ENCODE data around the gene STOML1. TPM values are rescaled to one million over a fixed set of nuclear protein-coding genes. Genes with fewer than 3 reads are reported as not detected.

STOML1 gene
- total RNA-seq, 1 experiment from 2014 or later: 21.1 TPM

DNA sequence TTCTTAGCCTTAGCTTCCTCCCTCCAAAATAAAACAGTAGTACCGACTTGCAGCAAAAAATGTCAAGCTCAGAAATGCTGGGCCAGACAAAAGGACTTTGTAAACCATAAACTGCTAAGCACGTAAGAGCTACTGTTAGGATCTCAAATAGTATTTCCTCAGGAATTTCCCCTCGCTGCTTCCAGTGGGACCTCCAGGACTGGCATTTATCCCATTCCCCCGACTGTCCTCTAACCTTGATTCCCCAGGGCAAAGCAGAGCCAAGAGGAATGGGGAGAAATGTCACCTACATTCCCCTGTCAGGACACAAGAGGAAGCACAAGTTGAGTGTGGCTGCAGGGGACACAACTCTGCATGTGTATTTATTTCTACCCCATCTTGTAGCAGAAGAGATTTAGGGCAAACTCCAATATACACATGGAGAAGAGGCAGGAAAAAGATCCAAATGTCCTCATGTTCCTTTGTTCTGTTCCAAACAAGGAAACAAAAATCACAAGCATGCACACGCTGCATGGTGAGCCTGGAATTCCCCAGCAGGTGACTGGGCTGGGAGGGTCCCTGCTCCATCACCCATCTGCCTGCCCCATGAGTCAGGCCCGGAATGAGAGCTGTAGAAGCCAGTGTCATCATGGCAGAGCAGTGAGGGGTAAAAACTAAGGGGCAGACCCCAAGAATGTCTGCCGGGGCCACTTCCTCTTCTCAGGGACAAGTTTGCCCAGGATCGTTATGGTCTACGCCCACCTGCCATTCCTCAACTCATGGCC, 4.2 kb downstream of the STOML1 start:
- Histone ChIP-seq H3K27ac (peak overlapping the region; percentile 54), H3K4me3 (no peak overlapping the region), H3K4me1 (replicated peaks) (peaks cover 66% of the 10 kb centered on the region), H3K36me3 (peaks cover 14% of the 10 kb centered on the region), H3K9me3 (replicated peaks) (no peaks in the 10 kb centered on the region), H3K27me3 (replicated peaks) (no peaks in the 10 kb centered on the region)
- DNase-seq (ENCODE audit: low read depth in 1 of 2, low spot score in 2 of 2): peak; percentile 46 to 67

DNA sequence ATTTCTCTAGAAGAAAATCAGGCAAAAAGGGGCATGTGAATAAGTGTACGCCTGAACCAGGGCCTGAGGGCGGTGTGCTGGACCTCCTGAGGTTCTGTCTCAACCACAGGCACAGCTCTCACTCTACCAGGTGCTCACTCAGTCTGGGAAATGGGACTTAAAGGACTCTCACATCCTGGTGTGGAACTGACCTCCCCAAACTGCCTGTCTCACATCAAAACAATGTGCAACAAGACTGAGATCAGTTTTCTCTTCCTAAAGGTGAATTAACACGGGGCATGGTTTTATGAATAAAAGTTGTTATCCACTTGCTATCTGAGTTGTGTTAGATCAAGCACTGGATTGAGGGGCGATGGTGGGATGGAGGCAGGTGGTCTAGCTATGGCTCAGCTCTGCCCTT, 4.8 kb downstream of the STOML1 start:
- Histone ChIP-seq H3K9me3 (replicated peaks) (no peaks in the 10 kb centered on the region), H3K27me3 (replicated peaks) (no peaks in the 10 kb centered on the region), H3K36me3 (peaks cover 14% of the 10 kb centered on the region), H3K4me3 (no peak overlapping the region), H3K27ac (peak overlapping the region; percentile 54), H3K4me1 (replicated peaks) (peaks cover 67% of the 10 kb centered on the region)
- DNase-seq (ENCODE audit: low read depth in 1 of 2, low spot score in 2 of 2): no peak

DNA sequence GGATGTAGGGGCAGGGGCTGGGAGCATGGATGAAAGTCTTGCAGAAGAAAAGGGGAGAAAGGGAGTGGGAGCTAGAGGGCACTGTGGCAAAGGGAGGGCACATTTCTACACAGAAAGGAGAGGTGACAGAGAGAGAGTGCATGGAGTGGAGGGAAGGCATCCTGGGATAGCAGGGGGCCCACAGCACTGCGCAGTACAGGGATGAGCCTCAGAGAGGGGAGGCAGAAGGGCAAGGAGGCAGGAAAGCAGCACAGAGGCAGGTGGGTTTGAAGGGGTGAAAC, 5.4 kb downstream of the STOML1 start:
- Histone ChIP-seq H3K4me3 (no peak overlapping the region), H3K36me3 (peaks cover 14% of the 10 kb centered on the region), H3K27me3 (replicated peaks) (no peaks in the 10 kb centered on the region), H3K4me1 (replicated peaks) (peaks cover 70% of the 10 kb centered on the region), H3K9me3 (replicated peaks) (no peaks in the 10 kb centered on the region), H3K27ac (no peak overlapping the region)
- no peak for DNase-seq (ENCODE audit: low read depth in 1 of 2, low spot score in 2 of 2)

DNA sequence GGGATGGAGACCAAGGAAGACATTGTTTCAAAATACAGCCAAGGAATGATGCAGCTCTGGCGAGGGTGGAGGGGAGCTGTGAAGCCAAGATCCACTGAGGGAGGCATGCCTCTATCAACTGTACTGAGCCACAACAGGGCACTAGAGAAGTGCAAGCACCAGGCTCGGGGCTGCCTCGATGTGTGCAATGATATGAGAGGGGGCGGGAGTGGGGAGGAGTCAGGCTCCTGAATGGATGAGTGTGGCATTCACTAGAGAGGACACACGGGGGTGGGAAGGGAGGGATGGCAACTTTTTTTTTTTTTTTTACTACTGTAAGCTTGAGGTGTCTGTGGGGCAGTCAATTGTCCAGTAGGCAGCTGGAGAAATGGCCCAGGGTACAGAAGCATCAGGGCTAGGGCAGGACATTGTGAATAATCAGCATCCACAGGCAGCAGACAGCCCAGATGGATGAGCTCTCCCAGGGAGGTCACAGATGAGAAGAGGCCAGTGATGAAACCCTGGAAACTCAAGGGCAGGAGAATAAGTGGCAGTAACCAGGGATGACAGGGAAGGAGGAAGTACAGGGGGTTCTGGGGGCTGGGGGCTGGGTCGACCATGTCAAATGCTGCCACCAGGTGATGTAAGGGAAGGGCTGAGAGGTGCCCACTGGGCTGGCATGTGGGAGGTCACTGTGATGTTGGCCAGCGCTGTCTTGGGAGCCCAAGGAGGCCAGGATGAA, 5.9 kb downstream of the STOML1 start:
- no peak overlapping the region for H3K27ac ChIP-seq
- peaks cover 69% of the 10 kb centered on the region for H3K4me1 ChIP-seq (replicated peaks)

DNA sequence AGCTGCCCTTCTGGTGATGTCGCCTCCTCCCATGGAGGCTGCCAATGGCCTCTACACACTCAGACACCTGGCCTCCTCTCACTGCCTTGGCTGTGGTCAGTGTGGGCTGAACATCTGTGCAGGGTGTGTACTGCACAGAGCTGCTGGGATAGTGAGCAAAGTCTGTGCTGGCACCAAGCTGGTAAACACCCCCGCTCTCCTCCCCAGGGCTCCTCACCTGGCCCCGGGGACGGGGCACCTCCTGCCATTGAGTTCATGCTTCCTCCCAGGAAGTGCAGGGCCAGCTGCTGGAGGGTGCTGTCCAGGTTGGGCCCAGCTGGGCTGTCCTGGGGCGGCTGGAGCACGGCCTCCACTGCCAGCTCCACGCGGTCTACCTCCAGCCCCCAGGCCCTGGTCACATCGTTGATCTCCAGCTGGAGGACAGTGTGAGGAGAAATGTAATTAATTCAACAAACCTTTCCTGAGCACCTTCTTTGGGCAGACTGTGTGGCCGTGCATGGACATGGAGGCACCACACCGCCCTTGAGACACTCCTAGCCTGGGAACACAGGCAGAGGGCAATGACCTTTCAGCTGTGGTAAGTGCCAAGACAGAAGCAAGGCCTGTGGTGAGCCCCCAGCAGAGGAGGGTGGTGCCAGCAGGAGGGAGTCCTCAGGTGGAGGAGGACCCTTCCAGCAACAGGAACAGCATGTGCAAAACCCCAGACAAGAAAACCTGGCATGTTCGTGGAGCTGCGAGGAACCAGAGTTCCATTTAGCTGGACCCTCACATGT, 6.8 kb downstream of the STOML1 start:
- peaks cover 14% of the 10 kb centered on the region for H3K36me3 ChIP-seq
- no peak for DNase-seq (ENCODE audit: low read depth in 1 of 2, low spot score in 2 of 2)
- no peak overlapping the region for H3K4me3 ChIP-seq
- no peaks in the 10 kb centered on the region for H3K9me3 ChIP-seq (replicated peaks)
- no peak overlapping the region for H3K27ac ChIP-seq
- H3K4me1 ChIP-seq (replicated peaks): peaks cover 62% of the 10 kb centered on the region
- H3K27me3 ChIP-seq (replicated peaks): no peaks in the 10 kb centered on the region

More for the DNA sequence above, 5.9 kb downstream of the STOML1 start:
- no peaks in the 10 kb centered on the region for H3K9me3 ChIP-seq (replicated peaks)
- H3K36me3 ChIP-seq: peaks cover 14% of the 10 kb centered on the region
- no peaks in the 10 kb centered on the region for H3K27me3 ChIP-seq (replicated peaks)
- H3K4me3 ChIP-seq: no peak overlapping the region
- no peak for DNase-seq (ENCODE audit: low read depth in 1 of 2, low spot score in 2 of 2)

DNA sequence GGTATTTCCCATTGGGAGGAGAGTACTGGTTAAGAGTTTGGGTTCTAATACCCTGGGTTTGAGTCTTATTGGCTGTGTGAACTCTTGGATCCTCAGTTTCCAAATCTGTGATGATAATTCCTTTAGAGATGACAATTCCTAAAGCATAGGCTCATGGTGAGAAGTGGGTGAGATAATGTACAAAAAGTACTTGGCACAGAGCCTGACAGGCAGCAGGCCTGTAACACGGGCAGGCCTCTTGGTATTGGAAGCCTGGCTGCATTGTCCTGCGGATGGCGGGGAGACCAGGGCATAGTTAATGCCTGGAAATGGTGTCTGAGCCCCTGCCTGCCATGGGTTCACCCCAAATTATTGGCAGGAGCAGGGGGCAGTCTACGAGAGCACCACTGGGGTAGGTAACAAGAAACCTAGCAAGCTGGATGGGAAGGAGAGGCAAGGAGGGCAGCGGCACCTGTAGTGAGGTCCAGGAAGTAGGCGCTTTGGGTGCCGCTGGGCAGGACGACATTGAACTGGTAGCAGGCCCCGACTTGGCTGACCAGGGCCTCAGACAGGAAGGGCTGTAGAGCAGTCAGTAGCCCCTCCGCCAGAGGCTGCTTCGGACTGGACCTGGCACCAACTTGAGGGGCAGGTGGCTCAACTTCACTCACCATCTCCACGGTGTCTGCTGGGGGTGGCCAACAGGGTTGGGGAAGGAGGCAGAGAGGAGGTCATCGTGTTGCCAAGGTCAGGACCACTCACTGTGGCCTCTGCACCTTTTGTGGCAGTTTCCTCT, 7.7 kb downstream of the STOML1 start:
- H3K27me3 ChIP-seq (replicated peaks): no peaks in the 10 kb centered on the region
- H3K27ac ChIP-seq: no peak overlapping the region
- H3K9me3 ChIP-seq (replicated peaks): no peaks in the 10 kb centered on the region
- H3K4me3 ChIP-seq: no peak overlapping the region
- H3K36me3 ChIP-seq: peaks cover 14% of the 10 kb centered on the region
- DNase-seq (ENCODE audit: low read depth in 1 of 2, low spot score in 2 of 2): no peak
- peaks cover 55% of the 10 kb centered on the region for H3K4me1 ChIP-seq (replicated peaks)

DNA sequence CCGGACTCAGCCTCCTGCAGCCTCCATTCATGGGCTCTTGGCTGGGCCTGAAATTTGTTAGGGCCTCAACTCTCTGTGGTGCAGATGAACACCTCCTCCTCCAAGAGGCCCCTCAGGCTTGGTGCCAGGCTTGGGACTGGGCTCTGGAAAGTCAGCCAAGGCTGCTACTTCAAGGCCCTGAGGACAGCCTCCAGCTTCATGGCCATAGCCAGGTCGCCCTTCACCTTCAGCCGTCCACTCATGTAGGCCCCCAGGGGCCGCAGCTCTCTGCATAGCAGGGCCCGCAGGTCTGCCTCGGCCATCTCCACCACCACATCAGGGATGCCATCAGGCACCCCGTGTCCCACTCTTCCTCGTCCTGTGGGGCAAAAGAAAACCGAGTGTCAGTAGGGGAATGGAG, 8.3 kb downstream of the STOML1 start:
- H3K4me1 ChIP-seq (replicated peaks): peaks cover 48% of the 10 kb centered on the region
- no peak for DNase-seq (ENCODE audit: low read depth in 1 of 2, low spot score in 2 of 2)
- no peaks in the 10 kb centered on the region for H3K9me3 ChIP-seq (replicated peaks)
- H3K27ac ChIP-seq: peak overlapping the region; percentile 57; the same call in 1 of the 2 replicates
- H3K36me3 ChIP-seq: peaks cover 14% of the 10 kb centered on the region
- H3K4me3 ChIP-seq: no peak overlapping the region
- no peaks in the 10 kb centered on the region for H3K27me3 ChIP-seq (replicated peaks)

DNA sequence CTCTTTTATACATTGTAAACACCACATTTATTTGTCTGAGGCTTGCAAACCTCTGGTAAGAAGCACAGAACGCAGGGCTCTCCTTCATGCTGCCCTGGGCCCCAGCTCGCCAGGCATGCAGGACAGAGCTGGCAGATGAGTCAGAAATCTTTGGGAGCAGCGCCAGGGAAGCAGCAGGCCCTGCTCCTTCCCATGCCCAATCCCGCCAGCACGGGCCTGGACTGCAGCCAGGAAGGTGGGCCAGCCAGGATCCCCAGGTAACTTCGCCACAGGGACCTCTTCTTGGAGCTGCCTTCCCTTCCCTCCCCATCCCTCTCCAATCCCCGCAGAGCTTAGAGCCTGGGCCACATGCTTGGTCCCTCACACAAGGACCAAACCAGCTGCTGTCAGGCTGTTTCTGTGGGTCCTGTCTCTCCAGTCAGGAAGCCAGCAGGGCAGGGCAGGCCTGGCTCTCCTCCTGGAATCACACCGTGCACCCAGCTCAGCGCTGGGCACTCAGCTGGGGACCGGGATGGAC, 8.8 kb downstream of the STOML1 start:
- H3K4me1 ChIP-seq (replicated peaks): peaks cover 43% of the 10 kb centered on the region
- H3K9me3 ChIP-seq (replicated peaks): no peaks in the 10 kb centered on the region
- H3K27ac ChIP-seq: peak overlapping the region; percentile 57
- peaks cover 9% of the 10 kb centered on the region for H3K36me3 ChIP-seq
- H3K27me3 ChIP-seq (replicated peaks): no peaks in the 10 kb centered on the region
- peak; percentile 66 to 79 for DNase-seq (ENCODE audit: low read depth in 1 of 2, low spot score in 2 of 2)
- no peak overlapping the region for H3K4me3 ChIP-seq

DNA sequence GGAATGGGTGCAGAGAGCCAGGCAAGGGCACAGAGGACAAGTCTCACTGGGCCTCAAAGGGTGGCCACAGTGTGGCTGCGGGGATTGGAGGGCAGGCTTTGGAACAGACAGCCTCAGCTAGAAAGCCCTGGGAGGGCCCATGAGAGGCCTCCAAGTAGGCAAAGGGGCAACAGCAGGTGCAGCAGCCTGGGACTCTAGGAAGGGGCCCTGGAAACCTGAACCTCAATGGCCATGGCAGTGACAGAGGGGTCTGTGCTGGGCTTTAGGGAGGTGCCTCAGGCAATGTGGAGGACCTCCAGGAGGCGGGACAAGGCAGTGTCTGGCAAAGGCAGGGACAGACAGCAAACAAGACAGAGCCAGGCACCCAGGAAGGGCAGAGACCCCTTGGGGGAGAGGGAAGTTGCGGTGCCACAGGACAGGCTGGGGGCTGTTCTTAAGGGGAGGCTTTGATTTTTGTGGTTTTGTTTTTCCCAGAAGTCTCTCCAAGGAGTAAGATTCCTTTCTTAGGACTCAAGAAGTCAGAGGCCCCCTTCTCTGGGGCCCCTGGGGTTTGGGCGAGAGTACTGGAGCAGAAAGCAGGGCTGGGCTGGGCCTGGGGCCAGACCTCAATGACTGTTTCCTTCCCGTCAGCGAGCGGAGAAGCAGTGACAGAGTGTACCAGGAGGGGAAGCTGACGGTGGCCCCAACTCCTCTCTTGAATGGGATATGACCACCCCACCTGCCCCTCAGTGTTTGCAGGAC, 9.7 kb downstream of the STOML1 start:
- Histone ChIP-seq H3K36me3 (peaks cover 7% of the 10 kb centered on the region), H3K27me3 (replicated peaks) (no peaks in the 10 kb centered on the region), H3K4me3 (no peak overlapping the region), H3K4me1 (replicated peaks) (peaks cover 34% of the 10 kb centered on the region), H3K27ac (peak overlapping the region; percentile 57), H3K9me3 (replicated peaks) (no peaks in the 10 kb centered on the region)
- peak; percentile 78 to 86 for DNase-seq (ENCODE audit: low read depth in 1 of 2, low spot score in 2 of 2)

DNA sequence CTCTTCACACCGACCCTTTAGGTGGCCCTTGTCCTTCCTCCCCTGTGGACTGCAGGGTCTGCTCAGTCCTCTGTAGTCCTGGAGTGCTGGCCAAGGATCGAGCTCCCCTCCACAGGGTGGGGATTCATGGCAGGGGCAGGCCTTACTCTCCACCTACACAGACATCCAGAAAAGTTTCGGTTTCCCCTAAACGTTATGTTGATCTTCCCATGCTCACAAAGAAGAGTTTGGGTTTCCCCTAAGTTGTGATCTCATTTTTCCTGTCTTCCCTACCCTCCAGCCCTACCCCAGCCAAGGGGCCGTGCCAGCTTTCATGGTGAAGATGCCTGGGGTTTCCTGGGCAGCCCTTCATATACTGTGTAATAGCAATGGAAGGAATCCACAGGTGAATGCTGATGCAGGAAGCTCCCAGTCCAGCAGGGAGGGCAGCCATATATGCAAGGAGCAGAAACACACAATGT, 10.3 kb downstream of the STOML1 start:
- Histone ChIP-seq H3K36me3 (peaks cover 7% of the 10 kb centered on the region; the same call in 1 of the 2 replicates), H3K27ac (peak overlapping the region; percentile 57; the same call in 1 of the 2 replicates), H3K9me3 (replicated peaks) (no peaks in the 10 kb centered on the region), H3K4me3 (no peak overlapping the region), H3K4me1 (replicated peaks) (peaks cover 28% of the 10 kb centered on the region), H3K27me3 (replicated peaks) (no peaks in the 10 kb centered on the region)
- no peak for DNase-seq (ENCODE audit: low read depth in 1 of 2, low spot score in 2 of 2)

DNA sequence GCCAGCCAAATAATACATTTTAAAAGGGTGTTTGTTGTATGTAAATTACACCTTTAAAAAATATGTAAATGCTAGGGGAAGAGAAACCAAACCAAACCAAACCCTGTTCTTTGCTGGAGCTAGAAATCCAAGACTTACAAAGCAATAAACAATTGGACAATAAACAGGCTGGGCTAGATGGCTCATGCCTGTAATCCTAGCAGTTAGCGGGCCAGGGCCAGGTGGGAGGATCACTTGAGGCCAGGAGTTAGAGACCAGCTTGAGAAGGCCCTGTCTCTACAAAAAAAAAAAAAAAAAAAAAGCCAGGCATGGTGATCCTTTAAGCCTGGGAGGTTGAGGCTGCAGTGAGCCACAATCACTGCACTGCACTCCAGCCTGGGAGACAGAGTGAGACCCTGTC, 12.5 kb downstream of the STOML1 start:
- Histone ChIP-seq H3K9me3 (replicated peaks) (no peaks in the 10 kb centered on the region), H3K4me3 (no peak overlapping the region), H3K27me3 (replicated peaks) (no peaks in the 10 kb centered on the region), H3K27ac (no peak overlapping the region), H3K36me3 (peaks cover 7% of the 10 kb centered on the region; the same call in 1 of the 2 replicates), H3K4me1 (replicated peaks) (peaks cover 26% of the 10 kb centered on the region)
- DNase-seq (ENCODE audit: low read depth in 1 of 2, low spot score in 2 of 2): no peak

DNA sequence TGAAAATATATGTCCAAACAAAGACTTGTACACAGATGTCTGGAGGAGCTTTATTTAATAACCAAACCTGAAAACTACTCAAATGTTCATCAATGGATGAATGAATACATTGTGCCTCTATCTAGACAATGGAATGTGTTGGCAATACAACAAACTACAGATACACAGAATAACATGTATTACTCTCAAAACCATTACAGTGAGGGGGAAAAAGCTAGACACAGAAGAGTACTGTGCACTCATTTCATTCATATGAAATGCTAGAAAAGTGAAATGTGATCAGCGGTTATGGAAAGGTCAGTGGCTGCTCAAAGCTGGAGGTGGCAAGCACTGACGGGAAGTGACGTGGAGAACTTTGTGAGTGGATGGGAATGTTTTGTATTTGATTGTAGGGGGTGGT, 13.2 kb downstream of the STOML1 start:
- Histone ChIP-seq H3K4me1 (replicated peaks) (peaks cover 26% of the 10 kb centered on the region), H3K9me3 (replicated peaks) (no peaks in the 10 kb centered on the region), H3K36me3 (peaks cover 5% of the 10 kb centered on the region; the same call in 1 of the 2 replicates), H3K27ac (no peak overlapping the region), H3K27me3 (replicated peaks) (no peaks in the 10 kb centered on the region), H3K4me3 (no peak overlapping the region)
- no peak for DNase-seq (ENCODE audit: low read depth in 1 of 2, low spot score in 2 of 2)

Data from SJSA1 (cell line).